ENCODE data around the gene TENM3.

The TENM3 gene

GRCh38 chr4:182475539-182475938 is 232.3 kb downstream of the TENM3 start:
- no peak for DNase-seq

- DNase-seq, result no peak
These were observed 235.3 kb downstream of the TENM3 start for GRCh38 chr4:182478475-182478874.

GRCh38 chr4:182483685-182484084 is 240.5 kb downstream of the TENM3 start:
- no peak for DNase-seq

GRCh38 chr4:182486881-182487280 is 243.7 kb downstream of the TENM3 start:
- no peak for DNase-seq

GRCh38 chr4:182488896-182489295 is 245.7 kb downstream of the TENM3 start:
- DNase-seq, result no peak

GRCh38 chr4:182489607-182490006 is 246.4 kb downstream of the TENM3 start:
- DNase-seq, result no peak

GRCh38 chr4:182491719-182492118 is 248.5 kb downstream of the TENM3 start:
- no peak for DNase-seq

- no peak for DNase-seq
These were observed 249.2 kb downstream of the TENM3 start for GRCh38 chr4:182492423-182492822.

GRCh38 chr4:182493377-182493776 is 250.2 kb downstream of the TENM3 start:
- DNase-seq, result no peak

- no peak for DNase-seq
These were observed 250.9 kb downstream of the TENM3 start for GRCh38 chr4:182494103-182494502.

GRCh38 chr4:182495031-182495430 is 251.8 kb downstream of the TENM3 start:
- DNase-seq, result no peak

- DNase-seq, result no peak
These were observed 252.6 kb downstream of the TENM3 start for GRCh38 chr4:182495645-182496385.

GRCh38 chr4:182496408-182496807 is 253.2 kb downstream of the TENM3 start:
- no peak for DNase-seq

GRCh38 chr4:182502064-182502463 is 258.9 kb downstream of the TENM3 start:
- no peak for DNase-seq

GRCh38 chr4:182504463-182504862 is 261.3 kb downstream of the TENM3 start:
- no peak for DNase-seq

GRCh38 chr4:182507805-182508204 is 264.6 kb downstream of the TENM3 start:
- no peak for DNase-seq

- no peak for DNase-seq
These were observed 267.6 kb downstream of the TENM3 start for GRCh38 chr4:182510836-182511235.

- no peak for DNase-seq
These were observed 270.5 kb downstream of the TENM3 start for GRCh38 chr4:182513587-182514291.

- DNase-seq, result no peak
These were observed 275.2 kb downstream of the TENM3 start for GRCh38 chr4:182518421-182518820.

- no peak for DNase-seq
These were observed 276.3 kb downstream of the TENM3 start for GRCh38 chr4:182519528-182519927.

GRCh38 chr4:182521011-182521410 is 277.8 kb downstream of the TENM3 start:
- DNase-seq, result no peak

- no peak for DNase-seq
These were observed 285.6 kb downstream of the TENM3 start for GRCh38 chr4:182528819-182529218.

GRCh38 chr4:182530451-182530850 is 287.2 kb downstream of the TENM3 start:
- DNase-seq, result no peak

GRCh38 chr4:182531555-182532162 is 288.5 kb downstream of the TENM3 start:
- DNase-seq, result no peak
